CD14-positive monocyte (primary cell): Measurements from ENCODE around the gene ADGRG6. TPM values are rescaled to one million over a fixed set of nuclear protein-coding genes. Genes with fewer than 3 reads are reported as not detected.

Experiments
- DNase-seq, 3 donors: peaks; one replicate each; pipeline ENCODE4 v3.0.0-alpha.2; 2011 to 2022
- H2AFZ ChIP-seq: 2 replicates; pipeline ENCODE4 v1.6.0; 2012; ENCODE audit warnings: mild to moderate bottlenecking, low read depth, low read length, inconsistent platforms; ENCODE audit not compliant: insufficient read depth, poor library complexity, severe bottlenecking
- H3K27ac ChIP-seq, 2 donors: 1 replicate in 1 of 2; 2 replicates in 1 of 2; pipeline ENCODE4 v1.5.1; 2012 to 2013; ENCODE audit warnings: low read length in 2 of 2, control low read depth in 1 of 2, inconsistent platforms in 1 of 2, low read depth in 1 of 2, mild to moderate bottlenecking in 1 of 2
- H3K27me3 ChIP-seq, 2 donors: one replicate each; pipeline versions ENCODE4 v1.6.0 to v1.6.1; 2011 to 2013; ENCODE audit warnings: low read length in 2 of 2; ENCODE audit not compliant: control insufficient read depth in 2 of 2, insufficient read depth in 2 of 2
- H3K36me3 ChIP-seq, 2 donors: replicated peaks in 1 of 2; 1 replicate in 1 of 2; 2 replicates in 1 of 2; pipeline versions ENCODE4 v1.5.1 to v1.6.1; 2012 to 2013; ENCODE audit warnings: low read length in 2 of 2, control low read depth in 1 of 2, inconsistent platforms in 1 of 2, mild to moderate bottlenecking in 1 of 2; ENCODE audit not compliant: insufficient read depth in 2 of 2, control insufficient read depth in 1 of 2
- H3K4me1 ChIP-seq, 2 donors: 1 replicate in 1 of 2; 2 replicates in 1 of 2; pipeline versions ENCODE4 v1.5.1 to v1.6.1; 2012 to 2013; ENCODE audit warnings: low read length in 2 of 2, control low read depth in 1 of 2, inconsistent platforms in 1 of 2, mild to moderate bottlenecking in 1 of 2, moderate library complexity in 1 of 2; ENCODE audit not compliant: insufficient read depth in 2 of 2, control insufficient read depth in 1 of 2
- H3K4me2 ChIP-seq: replicated peaks from 2 replicates; pipeline ENCODE3; 2012; ENCODE audit warnings: low read length, moderate library complexity, mild to moderate bottlenecking; ENCODE audit not compliant: poor library complexity, severe bottlenecking; ENCODE audit errors: extremely low read depth
- H3K4me3 ChIP-seq, 3 experiments: fragments of 200-600 bp in 1 of 3; sonication (generic) in 1 of 3; replicated peaks in 1 of 3; 1 replicate in 2 of 3; 2 replicates in 1 of 3; pipeline ENCODE4 v1.5.1; 2011 to 2013; ENCODE audit warnings: low read length in 3 of 3, mild to moderate bottlenecking in 3 of 3, control low read depth in 2 of 3, low read depth in 2 of 3, inconsistent platforms in 1 of 3, moderate library complexity in 1 of 3
- H3K79me2 ChIP-seq: 2 replicates; pipeline ENCODE4 v1.6.0; 2012; ENCODE audit warnings: mild to moderate bottlenecking, control low read depth, inconsistent platforms, low read length, moderate library complexity; ENCODE audit not compliant: insufficient read depth
- H3K9ac ChIP-seq: 2 replicates; pipeline ENCODE4 v1.6.0; 2017; ENCODE audit warnings: low read length, mild to moderate bottlenecking; ENCODE audit not compliant: insufficient read depth, poor library complexity, severe bottlenecking
- H3K9me3 ChIP-seq, 2 donors: replicated peaks in 1 of 2; 1 replicate in 1 of 2; 2 replicates in 1 of 2; pipeline versions ENCODE4 v1.5.1 to v1.6.1; 2012 to 2013; ENCODE audit warnings: low read length in 2 of 2, control low read depth in 1 of 2; ENCODE audit not compliant: control insufficient read depth in 1 of 2, insufficient read depth in 1 of 2
- H4K20me1 ChIP-seq: 2 replicates; pipeline ENCODE4 v1.6.0; 2012; ENCODE audit warnings: mild to moderate bottlenecking, low read length, control low read depth, moderate library complexity; ENCODE audit not compliant: insufficient read depth
- H3K27ac Mint-ChIP-seq, 7 donors: one replicate each; pipeline ENCODE4 v1.8.0; 2020; ENCODE audit warnings: mild to moderate bottlenecking in 7 of 7, mixed read lengths in 7 of 7, moderate library complexity in 6 of 7, inconsistent platforms in 2 of 7
- H3K27me3 Mint-ChIP-seq, 3 donors: one replicate each; pipeline ENCODE4 v1.8.0; 2021 to 2022; ENCODE audit warnings: low read depth in 3 of 3, mild to moderate bottlenecking in 3 of 3, mixed read lengths in 3 of 3, moderate library complexity in 3 of 3, inconsistent platforms in 1 of 3
- H3K36me3 Mint-ChIP-seq, 2 donors: one replicate each; pipeline ENCODE4 v1.8.0; 2020; ENCODE audit warnings: mixed read lengths in 2 of 2, inconsistent platforms in 1 of 2, mild to moderate bottlenecking in 1 of 2
- H3K4me1 Mint-ChIP-seq: one replicate; pipeline ENCODE4 v1.8.0; 2020; ENCODE audit warnings: mild to moderate bottlenecking, mixed read lengths
- H3K4me3 Mint-ChIP-seq, 2 donors: one replicate each; pipeline ENCODE4 v1.8.0; 2020; ENCODE audit warnings: mild to moderate bottlenecking in 2 of 2, mixed read lengths in 2 of 2, moderate library complexity in 1 of 2
- H3K9me3 Mint-ChIP-seq, 7 donors: one replicate each; pipeline ENCODE4 v1.8.0; 2020 to 2022; ENCODE audit warnings: mixed read lengths in 7 of 7, mild to moderate bottlenecking in 6 of 7, moderate library complexity in 6 of 7, inconsistent platforms in 2 of 7
- CTCF ChIP-seq: fragments of 200-600 bp; IDR thresholded peaks from one replicate; pipeline ENCODE4 v1.8.0; 2022; ENCODE audit warnings: antibody characterized with exemption, mild to moderate bottlenecking
- WGBS: methylation state at CpG from one replicate; pipeline ENCODE4 v1.1.5; 2013; ENCODE audit warnings: missing lambda C conversion rate; ENCODE audit not compliant: insufficient coverage; 5-methylcytosine and 5-hydroxymethylcytosine counted together
- intact Hi-C, 2 donors: fragments of 100-400 bp; cut with micrococcal nuclease; formaldehyde crosslinking; loops; one replicate each; pipeline versions ENCODE4 v1.15.0 to v1.15.1; 2023
- polyA plus RNA-seq, 3 donors: library from polyadenylated mRNA; depleted of rRNA in 1 of 3; unstranded in 2 of 3; stranded (reverse) in 1 of 3; fragments of 300-500 nt in 2 of 3; fragments of >200 nt in 1 of 3; fragmentation: Illumina TruSeq in 2 of 3; gene quantifications; 1 replicate in 2 of 3; 2 replicates in 1 of 3; pipeline ENCODE4 v1.2.3, GENCODE V29; 2012 to 2021

Gene ADGRG6
- polyA plus RNA-seq, 3 donors = 0.18 to 0.31 TPM; not detected in 1

GRCh38 chr6:142255785-142256184, 46.0 kb upstream of the ADGRG6 start:
- Histone ChIP-seq H3K4me1 (no peaks in the 10 kb centered on the region), H3K27me3 (no peaks in the 10 kb centered on the region), H3K9me3 (no peaks in the 10 kb centered on the region), H4K20me1 (no peaks in the 10 kb centered on the region), H3K4me2 (no peak overlapping the region), H3K4me3 (no peak overlapping the region), H3K27ac (no peak overlapping the region), H3K36me3 (no peaks in the 10 kb centered on the region), H2AFZ (no peak overlapping the region), H3K79me2 (no peaks in the 10 kb centered on the region), H3K9ac (no peak overlapping the region)
- Mint-ChIP-seq H3K9me3 (peaks cover 0 to 8% (median 0%) of the 10 kb centered on the region in 7 donors), H3K36me3 (no peaks in the 10 kb centered on the region), H3K4me1 (no peaks in the 10 kb centered on the region), H3K27ac (no peak overlapping the region), H3K27me3 (peaks cover 0 to 1% (median 1%) of the 10 kb centered on the region in 3 donors), H3K4me3 (no peak overlapping the region)
- TF ChIP-seq CTCF = no peak
- intact Hi-C loops = no loop called here
- no peak for DNase-seq
- no CpG with 5 or more reads among the region's 2 CpGs for WGBS

GRCh38 chr6:142258305-142258704, 43.5 kb upstream of the ADGRG6 start:
- Histone ChIP-seq H3K9me3 (no peaks in the 10 kb centered on the region), H3K27ac (no peak overlapping the region), H3K27me3 (no peaks in the 10 kb centered on the region), H2AFZ (no peak overlapping the region), H3K4me1 (no peaks in the 10 kb centered on the region), H3K9ac (no peak overlapping the region), H3K36me3 (no peaks in the 10 kb centered on the region), H3K4me2 (no peak overlapping the region), H4K20me1 (no peaks in the 10 kb centered on the region), H3K4me3 (no peak overlapping the region), H3K79me2 (no peaks in the 10 kb centered on the region)
- Mint-ChIP-seq H3K4me1 (no peaks in the 10 kb centered on the region), H3K27me3 (peaks cover 1 to 2% (median 1%) of the 10 kb centered on the region in 3 donors), H3K27ac (no peak overlapping the region), H3K36me3 (no peaks in the 10 kb centered on the region), H3K4me3 (no peak overlapping the region), H3K9me3 (peaks cover 0 to 8% (median 0%) of the 10 kb centered on the region in 7 donors)
- TF ChIP-seq CTCF = no peak
- intact Hi-C loops = no loop called here
- WGBS = 100% methylated on average over 2 of the region's 6 CpGs
- no peak for DNase-seq
